Erythroblast (primary cell): ENCODE measurements around the gene CADPS2.

Experiments
- GATA1 ChIP-seq: IDR thresholded peaks from 2 replicates; pipeline ENCODE4 v1.6.1; 2011; ENCODE audit warnings: low read depth, mild to moderate bottlenecking, control low read depth, low read length, moderate library complexity
- POLR2A ChIP-seq: IDR thresholded peaks from 2 replicates; pipeline ENCODE4 v1.6.1; 2011; ENCODE audit warnings: mild to moderate bottlenecking, low read length

GRCh38 chr7:122448893-122449589, 437.2 kb downstream of the CADPS2 start:
- TF ChIP-seq POLR2A (no peak), GATA1 (no peak)
